DND-41 (cell line): Measurements from ENCODE around the gene MAP3K12.

Source experiments
- CTCF ChIP-seq: IDR thresholded peaks from 2 replicates; pipeline ENCODE4 v1.5.1; 2012; ENCODE audit warnings: borderline replicate concordance, low read length, moderate library complexity, mild to moderate bottlenecking; ENCODE audit not compliant: poor library complexity, severe bottlenecking; ENCODE audit errors: extremely low read depth
- EZH2 ChIP-seq: IDR thresholded peaks from 3 replicates; pipeline ENCODE4 v1.6.1; 2012; ENCODE audit warnings: borderline replicate concordance, low read depth, mild to moderate bottlenecking, moderate library complexity, low read length, inconsistent platforms; ENCODE audit not compliant: severe bottlenecking

GRCh38 chr12:53466640-53467039 is 32.6 kb downstream of the MAP3K12 start:
- no peak for TF ChIP-seq CTCF
- TF ChIP-seq EZH2 = no peak
